ENCODE measurements around the gene G2E3.
"Not testable (repeated sequence)": the region's sequence is repeated elsewhere in the genome, so short reads cannot be mapped to it uniquely, and the experiment has no call there.

Gene G2E3

GRCh38 chr14:30625533-30625932 lies 66.6 kb downstream of the G2E3 start:
- TF ChIP-seq CTCF (IDR thresholded peaks at IDR 0.05; ENCODE audit: control insufficient read depth, insufficient read depth, low read depth, low read length, missing control alignments), result no peak
- DNase-seq (ENCODE audit: low read depth), result no peak
- no peak overlapping the region for H3K4me3 ChIP-seq (ENCODE audit: control insufficient read depth, low read depth, low read length)

- H3K4me3 ChIP-seq (ENCODE audit: control insufficient read depth, low read depth, low read length); DNase-seq (ENCODE audit: low read depth): not testable (repeated sequence)
Measured at GRCh38 chr14:30629432-30629831, 70.5 kb downstream of the G2E3 start.

GRCh38 chr14:30630248-30630647 lies 71.3 kb downstream of the G2E3 start:
- no peak for DNase-seq (ENCODE audit: low read depth)
- no peak overlapping the region for H3K4me3 ChIP-seq (ENCODE audit: control insufficient read depth, low read depth, low read length)
- no peak for TF ChIP-seq CTCF (IDR thresholded peaks at IDR 0.05; ENCODE audit: control insufficient read depth, insufficient read depth, low read depth, low read length, missing control alignments)

- DNase-seq (ENCODE audit: low read depth), result no peak
- H3K4me3 ChIP-seq (ENCODE audit: control insufficient read depth, low read depth, low read length), result no peak overlapping the region
- TF ChIP-seq CTCF (IDR thresholded peaks at IDR 0.05; ENCODE audit: control insufficient read depth, insufficient read depth, low read depth, low read length, missing control alignments), result no peak
Measured at GRCh38 chr14:30632730-30633129, 73.8 kb downstream of the G2E3 start.

GRCh38 chr14:30638926-30639325 lies 80.0 kb downstream of the G2E3 start:
- DNase-seq (ENCODE audit: low read depth), result no peak
- no peak overlapping the region for H3K4me3 ChIP-seq (ENCODE audit: control insufficient read depth, low read depth, low read length)
- no peak for TF ChIP-seq CTCF (IDR thresholded peaks at IDR 0.05; ENCODE audit: control insufficient read depth, insufficient read depth, low read depth, low read length, missing control alignments)

- DNase-seq (ENCODE audit: low read depth), result no peak
- TF ChIP-seq CTCF (IDR thresholded peaks at IDR 0.05; ENCODE audit: control insufficient read depth, insufficient read depth, low read depth, low read length, missing control alignments), result no peak
- no peak overlapping the region for H3K4me3 ChIP-seq (ENCODE audit: control insufficient read depth, low read depth, low read length)
Measured at GRCh38 chr14:30641207-30641606, 82.2 kb downstream of the G2E3 start.

GRCh38 chr14:30644462-30644861 lies 85.5 kb downstream of the G2E3 start:
- not testable (repeated sequence) for H3K4me3 ChIP-seq (ENCODE audit: control insufficient read depth, low read depth, low read length); DNase-seq (ENCODE audit: low read depth)

- no peak for DNase-seq (ENCODE audit: low read depth)
- no peak for TF ChIP-seq CTCF (IDR thresholded peaks at IDR 0.05; ENCODE audit: control insufficient read depth, insufficient read depth, low read depth, low read length, missing control alignments)
- no peak overlapping the region for H3K4me3 ChIP-seq (ENCODE audit: control insufficient read depth, low read depth, low read length)
Measured at GRCh38 chr14:30645600-30645999, 86.6 kb downstream of the G2E3 start.
